H1 (cell line): Measurements from ENCODE around the gene LIMA1.

Source experiments
- CHD1 ChIP-seq: IDR thresholded peaks from 2 replicates; pipeline ENCODE4 v1.6.1; 2012; ENCODE audit warnings: low read depth, low read length, improper control_type of control experiment
- POLR2AphosphoS5 ChIP-seq: IDR thresholded peaks from 2 replicates; pipeline ENCODE4 v1.6.1; 2011; ENCODE audit warnings: low read depth, low read length
- TF ChIP-seq, protein P1 (sequence below), 3 experiments: IDR thresholded peaks; 1 replicate in 2 of 3; 2 replicates in 1 of 3; pipeline versions ENCODE4 v1.5.1 to v1.6.1; 2011; ENCODE audit warnings: low read length in 3 of 3, mild to moderate bottlenecking in 3 of 3, inconsistent platforms in 2 of 3, low read depth in 1 of 3, moderate library complexity in 1 of 3; ENCODE audit not compliant: insufficient read depth in 1 of 3; ENCODE audit errors: control extremely low read depth in 1 of 3

DNA sequence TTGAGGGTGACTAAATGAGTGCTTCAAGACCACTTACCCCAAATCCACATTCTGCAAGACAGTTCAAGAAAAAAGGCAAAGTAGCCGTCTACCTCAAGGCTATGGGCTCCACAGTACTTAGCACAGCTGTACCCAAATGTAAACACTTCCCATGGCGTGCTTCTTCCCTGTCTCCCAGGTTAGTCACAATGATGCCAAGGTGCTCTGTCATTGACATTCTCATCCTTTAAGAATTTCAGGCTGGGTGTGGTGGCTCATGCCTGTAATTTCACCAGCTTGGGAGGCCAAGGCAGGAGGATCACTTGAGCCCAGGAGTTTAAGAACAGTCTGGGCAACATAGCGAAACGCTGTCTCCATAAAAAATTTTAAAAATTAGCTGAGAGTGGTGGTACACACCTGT is 64.9 kb downstream of the LIMA1 start:
- TF ChIP-seq CHD1 (no peak), POLR2AphosphoS5 (no peak)
- TF ChIP-seq, protein P1, sequence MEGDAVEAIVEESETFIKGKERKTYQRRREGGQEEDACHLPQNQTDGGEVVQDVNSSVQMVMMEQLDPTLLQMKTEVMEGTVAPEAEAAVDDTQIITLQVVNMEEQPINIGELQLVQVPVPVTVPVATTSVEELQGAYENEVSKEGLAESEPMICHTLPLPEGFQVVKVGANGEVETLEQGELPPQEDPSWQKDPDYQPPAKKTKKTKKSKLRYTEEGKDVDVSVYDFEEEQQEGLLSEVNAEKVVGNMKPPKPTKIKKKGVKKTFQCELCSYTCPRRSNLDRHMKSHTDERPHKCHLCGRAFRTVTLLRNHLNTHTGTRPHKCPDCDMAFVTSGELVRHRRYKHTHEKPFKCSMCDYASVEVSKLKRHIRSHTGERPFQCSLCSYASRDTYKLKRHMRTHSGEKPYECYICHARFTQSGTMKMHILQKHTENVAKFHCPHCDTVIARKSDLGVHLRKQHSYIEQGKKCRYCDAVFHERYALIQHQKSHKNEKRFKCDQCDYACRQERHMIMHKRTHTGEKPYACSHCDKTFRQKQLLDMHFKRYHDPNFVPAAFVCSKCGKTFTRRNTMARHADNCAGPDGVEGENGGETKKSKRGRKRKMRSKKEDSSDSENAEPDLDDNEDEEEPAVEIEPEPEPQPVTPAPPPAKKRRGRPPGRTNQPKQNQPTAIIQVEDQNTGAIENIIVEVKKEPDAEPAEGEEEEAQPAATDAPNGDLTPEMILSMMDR (IDR thresholded peaks at IDR 0.05; ENCODE audit: control extremely low read depth in 1 of 3, insufficient read depth in 1 of 3, low read depth in 1 of 3, low read length in 3 of 3), result no peak
